Large intestine (tissue), 12 donors: ENCODE results near the gene ATXN7. TPM values are rescaled to one million over a fixed set of nuclear protein-coding genes. Genes with fewer than 3 reads are reported as not detected.

Experiments used
- DNase-seq, 2 donors: peaks; one replicate each; pipeline versions ENCODE4 v3.0.0 to v3.0.0-alpha.2; 2013
- H3K27ac ChIP-seq: one replicate; pipeline ENCODE4 v1.5.1; 2013; ENCODE audit warnings: low read length
- H3K27me3 ChIP-seq: 2 replicates; pipeline ENCODE4 v1.6.1; 2013; ENCODE audit warnings: low read length; ENCODE audit not compliant: control insufficient read depth, insufficient read depth
- H3K36me3 ChIP-seq: 2 replicates; pipeline ENCODE4 v1.6.1; 2013; ENCODE audit warnings: low read length; ENCODE audit not compliant: control insufficient read depth, insufficient read depth
- H3K4me1 ChIP-seq: one replicate; pipeline ENCODE4 v1.6.1; 2013; ENCODE audit warnings: low read length; ENCODE audit not compliant: control insufficient read depth, insufficient read depth
- H3K4me3 ChIP-seq: one replicate; pipeline ENCODE4 v1.5.1; 2013; ENCODE audit warnings: low read length
- H3K9me3 ChIP-seq: one replicate; pipeline ENCODE4 v1.6.1; 2013; ENCODE audit warnings: mild to moderate bottlenecking, low read depth, low read length, moderate library complexity; ENCODE audit not compliant: control insufficient read depth
- WGBS: methylation state at CpG from one replicate; pipeline ENCODE4 v1.1.5; 2013; ENCODE audit warnings: low lambda C conversion rate; ENCODE audit not compliant: insufficient coverage; 5-methylcytosine and 5-hydroxymethylcytosine counted together
- long read RNA-seq, 11 donors: transcript quantifications; one replicate each; lab custom pipeline, GENCODE V29; 2026
- polyA plus RNA-seq: library from polyadenylated mRNA; unstranded; fragments of 120-200 nt; gene quantifications from one replicate; pipeline ENCODE4 v1.2.1, GENCODE V29; 2013

Gene ATXN7, protein sequence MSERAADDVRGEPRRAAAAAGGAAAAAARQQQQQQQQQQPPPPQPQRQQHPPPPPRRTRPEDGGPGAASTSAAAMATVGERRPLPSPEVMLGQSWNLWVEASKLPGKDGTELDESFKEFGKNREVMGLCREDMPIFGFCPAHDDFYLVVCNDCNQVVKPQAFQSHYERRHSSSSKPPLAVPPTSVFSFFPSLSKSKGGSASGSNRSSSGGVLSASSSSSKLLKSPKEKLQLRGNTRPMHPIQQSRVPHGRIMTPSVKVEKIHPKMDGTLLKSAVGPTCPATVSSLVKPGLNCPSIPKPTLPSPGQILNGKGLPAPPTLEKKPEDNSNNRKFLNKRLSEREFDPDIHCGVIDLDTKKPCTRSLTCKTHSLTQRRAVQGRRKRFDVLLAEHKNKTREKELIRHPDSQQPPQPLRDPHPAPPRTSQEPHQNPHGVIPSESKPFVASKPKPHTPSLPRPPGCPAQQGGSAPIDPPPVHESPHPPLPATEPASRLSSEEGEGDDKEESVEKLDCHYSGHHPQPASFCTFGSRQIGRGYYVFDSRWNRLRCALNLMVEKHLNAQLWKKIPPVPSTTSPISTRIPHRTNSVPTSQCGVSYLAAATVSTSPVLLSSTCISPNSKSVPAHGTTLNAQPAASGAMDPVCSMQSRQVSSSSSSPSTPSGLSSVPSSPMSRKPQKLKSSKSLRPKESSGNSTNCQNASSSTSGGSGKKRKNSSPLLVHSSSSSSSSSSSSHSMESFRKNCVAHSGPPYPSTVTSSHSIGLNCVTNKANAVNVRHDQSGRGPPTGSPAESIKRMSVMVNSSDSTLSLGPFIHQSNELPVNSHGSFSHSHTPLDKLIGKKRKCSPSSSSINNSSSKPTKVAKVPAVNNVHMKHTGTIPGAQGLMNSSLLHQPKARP
- polyA plus RNA-seq: 21.0 TPM
- long read RNA-seq, donor 1, partial matches to known transcripts: 0 of 3 reads
- long read RNA-seq, donor 1, other reads (novel, unspliced or antisense): 0 of 3 reads
- long read RNA-seq, donor 2, transcript ATXN7-211 (1 exons, 3,268 nt): major isoform, 6 of 9 reads
- long read RNA-seq, donor 2, partial matches to known transcripts: 0 of 9 reads
- long read RNA-seq, donor 2, other reads (novel, unspliced or antisense): 0 of 9 reads
- long read RNA-seq, donor 3: 0 reads
- long read RNA-seq, donor 4, partial matches to known transcripts: 0 of 1 reads
- long read RNA-seq, donor 4, other reads (novel, unspliced or antisense): 0 of 1 reads
- long read RNA-seq, donor 5, partial matches to known transcripts: 0 of 7 reads
- long read RNA-seq, donor 5, other reads (novel, unspliced or antisense): 0 of 7 reads
- long read RNA-seq, donor 6, transcript ATXN7-211 (1 exons, 3,268 nt): major isoform, 10 of 14 reads
- long read RNA-seq, donor 6, partial matches to known transcripts: 0 of 14 reads
- long read RNA-seq, donor 6, other reads (novel, unspliced or antisense): 0 of 14 reads
- long read RNA-seq, donor 7, partial matches to known transcripts: 0 of 1 reads
- long read RNA-seq, donor 7, other reads (novel, unspliced or antisense): 0 of 1 reads
- long read RNA-seq, donor 8, transcript ATXN7-211 (1 exons, 3,268 nt): major isoform, 8 of 15 reads
- long read RNA-seq, donor 8, partial matches to known transcripts: 0 of 15 reads
- long read RNA-seq, donor 8, other reads (novel, unspliced or antisense): 0 of 15 reads
- long read RNA-seq, donor 9, partial matches to known transcripts: 0 of 1 reads
- long read RNA-seq, donor 9, other reads (novel, unspliced or antisense): 0 of 1 reads
- long read RNA-seq, donor 10, transcript ATXN7-211 (1 exons, 3,268 nt): major isoform, 6 of 7 reads
- long read RNA-seq, donor 10, partial matches to known transcripts: 0 of 7 reads
- long read RNA-seq, donor 10, other reads (novel, unspliced or antisense): 0 of 7 reads
- long read RNA-seq, donor 11, partial matches to known transcripts: 0 of 3 reads
- long read RNA-seq, donor 11, other reads (novel, unspliced or antisense): 0 of 3 reads

- peak within 1 kb of the TSS; percentile 82 for H3K27ac ChIP-seq
- H3K4me1 ChIP-seq: peaks cover 10% of the 10 kb centered on the region
- H3K4me3 ChIP-seq: peak within 1 kb of the TSS; percentile 94
- no peaks in the 10 kb centered on the region for H3K27me3 ChIP-seq
- peak; percentile 39 to 82 for DNase-seq
- H3K9me3 ChIP-seq: no peaks in the 10 kb centered on the region
- WGBS: no CpG with 5 or more reads among the region's 98 CpGs
- peaks cover 7% of the 10 kb centered on the region for H3K36me3 ChIP-seq
Measured at GRCh38 chr3:63863150-63864007, at the start of gene ATXN7, which contains the start of gene THOC7. Gene ATXN7, plus strand, starts transcription at chr3:63863867. Its CDS starts 48,732 bp downstream, at chr3:63912599. Gene THOC7, minus strand, starts transcription at chr3:63863805. Its CDS starts 15 bp downstream, at chr3:63863790.

GRCh38 chr3:63814237-63814636 is 49.4 kb upstream of the ATXN7 start:
- peak in 1 of 2 donors; percentile 3 for DNase-seq
- Histone ChIP-seq H3K36me3 (no peaks in the 10 kb centered on the region), H3K4me3 (no peak overlapping the region), H3K9me3 (no peaks in the 10 kb centered on the region), H3K27ac (no peak overlapping the region), H3K27me3 (no peaks in the 10 kb centered on the region), H3K4me1 (no peaks in the 10 kb centered on the region)
- WGBS: 25% methylated on average over 1 of the region's 3 CpGs

GRCh38 chr3:63817225-63817624 is 46.4 kb upstream of the ATXN7 start:
- 100% methylated on average over 1 of the region's 5 CpGs for WGBS
- Histone ChIP-seq H3K9me3 (no peaks in the 10 kb centered on the region), H3K36me3 (no peaks in the 10 kb centered on the region), H3K4me1 (no peaks in the 10 kb centered on the region), H3K27me3 (no peaks in the 10 kb centered on the region), H3K4me3 (no peak overlapping the region), H3K27ac (no peak overlapping the region)
- no peak for DNase-seq

- H3K4me3 ChIP-seq: no peak overlapping the region
- H3K27me3 ChIP-seq: no peaks in the 10 kb centered on the region
- H3K27ac ChIP-seq: no peak overlapping the region
- 92% methylated on average over 2 of the region's 10 CpGs for WGBS
- H3K4me1 ChIP-seq: no peaks in the 10 kb centered on the region
- no peaks in the 10 kb centered on the region for H3K36me3 ChIP-seq
- peak; percentile 23 to 41 for DNase-seq
- H3K9me3 ChIP-seq: no peaks in the 10 kb centered on the region
Measured at GRCh38 chr3:63818282-63819150, 45.2 kb upstream of the ATXN7 start.

GRCh38 chr3:63819151-63819398 is 44.6 kb upstream of the ATXN7 start, which contains the start of gene C3orf49:
Gene C3orf49, plus strand, starts transcription at chr3:63819299. Its CDS starts 173 bp downstream, at chr3:63819472.
- DNase-seq: no peak
- H3K27me3 ChIP-seq: no peaks in the 10 kb centered on the region
- no peaks in the 10 kb centered on the region for H3K36me3 ChIP-seq
- no CpG with 5 or more reads among the region's 1 CpG for WGBS
- no peaks in the 10 kb centered on the region for H3K9me3 ChIP-seq
- no peak within 1 kb of the TSS for H3K27ac ChIP-seq
- H3K4me1 ChIP-seq: no peaks in the 10 kb centered on the region
- no peak within 1 kb of the TSS for H3K4me3 ChIP-seq

DNA sequence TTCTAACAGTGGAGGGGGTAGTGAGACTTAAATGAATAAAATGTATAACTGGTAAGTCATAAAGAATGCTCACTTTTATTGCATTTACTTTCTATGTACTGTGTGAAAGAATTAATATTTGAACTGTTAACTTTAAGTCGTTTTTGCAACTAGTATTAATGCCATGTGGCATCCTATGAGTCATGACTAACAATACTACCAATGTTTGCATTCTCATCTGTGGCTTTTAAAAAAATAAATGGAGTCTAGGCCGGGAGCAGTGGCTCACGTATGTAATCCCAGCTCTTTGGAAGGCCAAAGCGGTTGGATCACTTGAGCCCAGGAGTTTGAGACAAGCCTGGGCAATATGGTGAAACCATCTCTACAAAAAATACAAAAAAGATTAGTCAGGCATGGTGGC is 39.4 kb upstream of the ATXN7 start:
- H3K27ac ChIP-seq: no peak overlapping the region
- no peak for DNase-seq
- peaks cover 6% of the 10 kb centered on the region for H3K36me3 ChIP-seq
- WGBS: no CpG with 5 or more reads among the region's 4 CpGs
- no peak overlapping the region for H3K4me3 ChIP-seq
- no peaks in the 10 kb centered on the region for H3K4me1 ChIP-seq
- H3K9me3 ChIP-seq: no peaks in the 10 kb centered on the region
- H3K27me3 ChIP-seq: no peaks in the 10 kb centered on the region

GRCh38 chr3:63830526-63830925 is 33.1 kb upstream of the ATXN7 start:
- Histone ChIP-seq H3K27ac (no peak overlapping the region), H3K36me3 (peaks cover 42% of the 10 kb centered on the region), H3K4me3 (no peak overlapping the region), H3K27me3 (no peaks in the 10 kb centered on the region), H3K4me1 (no peaks in the 10 kb centered on the region), H3K9me3 (no peaks in the 10 kb centered on the region)
- 100% methylated on average over 2 of the region's 6 CpGs for WGBS
- no peak for DNase-seq

GRCh38 chr3:63832395-63832794 is 31.3 kb upstream of the ATXN7 start:
- peaks cover 42% of the 10 kb centered on the region for H3K36me3 ChIP-seq
- H3K27ac ChIP-seq: no peak overlapping the region
- WGBS: 94% methylated on average over 3 of the region's 6 CpGs
- no peak overlapping the region for H3K4me3 ChIP-seq
- H3K9me3 ChIP-seq: no peaks in the 10 kb centered on the region
- H3K4me1 ChIP-seq: no peaks in the 10 kb centered on the region
- no peaks in the 10 kb centered on the region for H3K27me3 ChIP-seq
- no peak for DNase-seq
